ENCODE data around the gene ACAD8.

The ACAD8 gene

DNA sequence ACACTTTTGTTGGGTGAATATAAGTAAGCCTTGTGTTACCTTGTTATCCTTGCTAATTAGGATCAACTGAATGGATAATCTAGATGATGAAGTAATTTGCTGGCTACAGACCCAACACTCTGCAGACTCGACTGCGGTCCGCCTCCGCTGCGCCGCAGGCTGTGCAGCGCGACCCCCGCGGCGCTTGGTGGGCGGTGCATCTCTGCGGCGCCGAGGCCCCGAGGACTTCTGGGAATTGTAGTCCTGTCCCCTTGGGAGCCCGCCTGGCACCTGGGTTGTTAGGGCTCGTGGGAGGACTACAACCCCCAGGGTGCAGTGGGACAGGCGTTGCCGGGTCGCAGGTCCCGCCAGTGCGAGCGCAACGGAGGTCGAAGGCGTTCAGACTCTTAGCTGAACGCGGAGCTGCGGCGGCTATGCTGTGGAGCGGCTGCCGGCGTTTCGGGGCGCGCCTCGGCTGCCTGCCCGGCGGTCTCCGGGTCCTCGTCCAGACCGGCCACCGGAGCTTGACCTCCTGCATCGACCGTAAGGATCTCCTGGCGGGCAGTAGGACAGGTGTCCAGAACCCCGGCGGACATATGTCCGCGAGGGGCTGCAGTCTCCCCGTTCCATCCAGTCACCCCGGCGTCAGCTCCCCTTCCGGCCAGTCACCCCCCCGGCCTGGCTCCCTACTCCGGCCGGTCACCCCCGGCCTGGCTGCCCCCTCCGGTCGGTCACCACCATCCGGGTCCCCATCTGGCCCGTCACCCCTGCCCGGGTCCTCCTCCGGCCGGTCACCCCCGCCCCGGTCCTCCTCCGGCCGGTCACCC, at the start of gene ACAD8, which contains the start of gene THYN1:
TSS of gene ACAD8 (plus strand) at position 381 of the 806 bp plus-strand sequence. CDS start at position 414, 33 bp downstream.
TSS of gene THYN1 (minus strand) at position 165 of the 806 bp plus-strand sequence. CDS start 470 bp downstream, outside the sequence.
- DNase-seq: peak; percentile 94

DNA sequence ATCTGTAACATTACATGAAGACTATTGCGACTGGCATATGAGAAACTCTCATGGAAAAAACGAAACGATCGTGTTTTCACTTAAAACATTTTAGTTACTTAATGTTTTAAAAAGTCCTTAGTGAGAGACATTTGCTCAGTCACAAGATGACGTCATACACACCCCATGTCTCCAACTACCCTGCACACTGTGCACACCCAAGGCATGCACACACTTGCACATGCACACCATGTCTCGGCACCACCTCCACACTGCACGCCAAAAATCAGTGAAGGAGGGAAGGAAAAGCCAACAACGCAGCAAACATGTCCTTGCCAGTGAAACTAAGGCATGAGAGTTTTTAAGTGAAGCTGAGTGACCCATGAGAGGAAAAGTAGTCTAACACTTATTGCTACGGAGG, 47.6 kb upstream of the ACAD8 start:
- no peak for DNase-seq

DNA sequence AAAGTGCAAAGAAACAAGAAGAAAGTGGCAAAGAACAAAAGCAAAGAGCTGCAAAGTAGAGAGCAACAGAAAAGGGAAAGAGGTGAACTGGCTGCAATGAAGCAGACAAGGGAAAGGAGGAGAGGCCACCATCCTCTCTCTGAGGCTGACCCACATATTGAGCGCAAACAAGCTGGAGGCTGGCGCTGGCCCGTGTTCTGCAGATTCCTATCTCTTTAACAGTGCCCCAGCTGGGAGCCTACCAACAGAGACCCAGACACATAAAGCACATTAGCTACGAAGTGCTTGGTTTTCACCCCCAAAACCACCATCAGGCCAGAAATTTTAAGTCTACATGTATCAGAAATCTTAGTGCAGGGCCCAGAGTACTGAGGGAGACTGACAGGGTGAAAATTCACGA, 47.2 kb upstream of the ACAD8 start:
- no peak for DNase-seq

GRCh38 chr11:134207538-134208239, 45.7 kb upstream of the ACAD8 start:
- peak; percentile 70 for DNase-seq

- DNase-seq: no peak
These were observed 37.5 kb upstream of the ACAD8 start for GRCh38 chr11:134215836-134216235.

- no peak for DNase-seq
These were observed 36.6 kb upstream of the ACAD8 start for GRCh38 chr11:134216816-134217215.

DNA sequence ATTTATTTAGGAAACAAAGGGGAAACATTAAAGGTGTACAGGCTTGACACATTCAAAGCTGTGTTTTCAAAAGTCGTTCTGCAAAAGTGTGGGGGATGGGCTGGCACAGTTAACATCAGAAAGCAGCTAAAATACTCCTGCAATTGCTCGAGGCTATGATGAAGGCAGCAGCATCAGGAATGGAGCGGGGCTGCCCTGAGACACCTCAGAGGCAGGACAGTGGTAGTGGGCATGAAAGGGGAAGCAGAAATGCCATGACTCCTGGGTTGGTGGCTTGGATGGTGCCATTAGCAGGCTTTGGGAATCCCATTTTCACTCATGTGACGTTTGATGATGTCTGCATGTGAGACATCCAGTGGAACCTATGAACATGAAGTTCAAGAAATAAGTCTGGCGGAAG, 30.2 kb upstream of the ACAD8 start:
- DNase-seq: no peak

- DNase-seq: peak; percentile 94
These were observed 29.3 kb upstream of the ACAD8 start, which contains the start of the genes NCAPD3 and VPS26B for GRCh38 chr11:134223836-134224709. Gene NCAPD3, minus strand, starts transcription at chr11:134223967. Its CDS starts 41 bp downstream, at chr11:134223926. Gene VPS26B, plus strand, starts transcription at chr11:134224671. Its CDS starts 452 bp downstream, at chr11:134225123.

GRCh38 chr11:134224710-134225664, 28.4 kb upstream of the ACAD8 start:
- DNase-seq: peak; percentile 60

- DNase-seq: no peak
These were observed 26.5 kb upstream of the ACAD8 start for GRCh38 chr11:134226806-134227325.

DNA sequence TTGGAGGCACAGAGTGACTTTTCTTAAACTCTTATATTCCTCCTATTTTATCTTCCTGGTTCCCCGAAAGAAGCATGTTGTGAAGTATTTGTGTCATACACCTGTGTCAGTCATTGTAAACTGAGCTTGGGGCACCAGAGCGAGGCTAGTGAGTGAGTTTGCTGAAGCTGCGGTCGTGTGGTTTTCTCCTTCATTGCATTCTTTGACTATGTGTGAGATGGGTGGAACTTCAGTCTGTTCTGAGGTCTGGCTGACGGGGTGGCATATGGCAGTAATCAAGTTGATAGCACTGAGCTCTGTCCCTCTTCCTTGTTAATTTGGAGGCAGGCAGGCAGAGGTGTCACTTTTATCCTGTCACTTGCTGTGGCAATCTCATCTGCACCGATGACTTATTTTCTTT, 24.7 kb upstream of the ACAD8 start:
- DNase-seq: no peak

- no peak for DNase-seq
These were observed 24.1 kb upstream of the ACAD8 start for GRCh38 chr11:134229126-134229790.

DNA sequence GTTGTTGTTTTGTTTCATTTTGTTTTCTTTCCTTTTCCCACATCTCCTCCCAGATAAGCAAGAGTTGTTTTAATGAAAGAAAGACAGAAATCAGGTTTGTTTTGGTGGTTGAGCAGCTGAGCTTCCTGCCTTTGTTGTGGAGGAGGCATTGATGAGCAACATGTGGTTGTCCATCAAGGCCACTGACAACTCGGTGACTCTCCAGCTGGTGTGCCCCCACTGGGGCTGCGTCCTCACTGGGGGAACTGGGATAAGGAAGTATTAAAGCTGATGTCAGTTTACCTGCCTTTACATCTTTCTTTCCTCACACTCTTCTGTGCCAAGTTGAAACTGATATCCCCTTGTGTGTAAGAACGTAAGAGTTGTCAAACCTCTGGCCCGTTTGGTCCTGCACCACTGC, 23.0 kb upstream of the ACAD8 start:
- no peak for DNase-seq

GRCh38 chr11:134231958-134232659, 21.3 kb upstream of the ACAD8 start:
- no peak for DNase-seq

DNA sequence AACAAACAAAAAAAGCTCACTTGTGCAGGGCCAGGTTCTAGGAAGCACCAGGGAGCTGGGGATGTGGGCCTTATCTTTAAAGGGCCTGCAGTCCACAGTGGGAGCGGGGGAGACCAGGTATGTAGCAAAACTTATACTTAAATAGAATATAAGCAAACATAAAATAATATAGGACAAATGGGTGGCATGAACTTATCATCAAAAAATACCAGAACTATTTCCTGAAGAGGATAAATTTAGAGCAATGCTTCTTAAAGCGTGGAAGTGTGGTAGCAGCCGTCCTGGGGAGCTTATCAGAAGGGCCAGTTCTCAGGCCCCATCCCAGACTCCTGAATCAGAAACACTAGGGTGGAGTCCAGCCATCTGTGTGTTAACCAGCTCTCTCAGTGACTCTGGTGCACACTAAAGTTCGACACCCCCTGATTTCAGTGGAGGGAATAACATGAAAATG, 19.6 kb upstream of the ACAD8 start:
- DNase-seq: no peak

DNA sequence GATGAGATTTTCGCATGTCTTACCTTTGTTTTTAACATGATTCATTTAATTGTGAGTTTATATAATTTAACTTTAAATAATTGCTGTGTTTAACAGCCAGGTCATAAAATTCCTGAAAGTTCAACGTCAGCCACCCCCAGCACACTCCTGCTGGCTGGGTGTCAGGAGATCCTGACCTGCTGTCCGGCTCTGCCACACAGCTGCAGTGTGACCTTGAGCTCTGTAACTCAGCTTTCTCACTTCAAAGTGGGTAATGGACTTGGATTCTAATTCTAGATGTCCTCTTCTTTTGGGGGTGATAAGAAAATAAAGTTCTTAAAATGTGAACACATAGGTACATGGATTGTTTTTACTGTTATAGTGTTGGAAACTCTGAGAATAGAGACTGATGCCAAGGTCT, 18.0 kb upstream of the ACAD8 start:
- DNase-seq: no peak

DNA sequence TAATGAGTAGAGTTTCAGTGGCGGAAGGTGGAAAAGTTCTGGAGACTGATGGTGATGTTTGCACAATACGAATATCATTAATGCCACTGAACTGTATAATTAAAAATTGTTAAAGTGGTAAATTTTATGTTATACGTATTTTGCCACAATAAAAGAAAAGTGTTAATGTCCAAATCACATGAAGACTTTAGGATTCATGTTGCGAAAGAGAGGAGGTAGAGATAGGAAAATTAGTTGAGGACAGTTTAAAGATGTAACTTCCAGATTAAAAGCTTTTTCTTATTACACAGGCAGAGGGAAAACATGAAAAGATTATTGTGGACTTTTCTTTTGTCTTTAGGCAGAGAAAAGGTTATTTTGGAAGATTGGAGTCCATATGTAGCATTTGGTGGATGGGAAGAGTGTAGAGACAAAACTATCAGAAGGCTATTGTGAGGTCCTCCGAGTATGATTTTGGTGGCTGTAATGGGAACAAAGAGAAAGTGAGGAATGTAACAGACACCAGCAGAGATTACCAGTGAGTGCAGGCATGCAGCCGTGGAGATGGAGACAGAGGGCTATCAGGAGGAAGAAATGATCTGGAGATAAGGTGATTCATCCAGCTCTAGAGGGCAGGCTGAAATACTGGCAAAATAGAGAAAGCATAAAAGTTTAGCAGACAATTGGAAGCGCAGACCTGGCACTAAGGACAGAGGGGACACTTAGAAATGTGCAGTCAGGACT, 16.4 kb upstream of the ACAD8 start:
- DNase-seq: no peak

DNA sequence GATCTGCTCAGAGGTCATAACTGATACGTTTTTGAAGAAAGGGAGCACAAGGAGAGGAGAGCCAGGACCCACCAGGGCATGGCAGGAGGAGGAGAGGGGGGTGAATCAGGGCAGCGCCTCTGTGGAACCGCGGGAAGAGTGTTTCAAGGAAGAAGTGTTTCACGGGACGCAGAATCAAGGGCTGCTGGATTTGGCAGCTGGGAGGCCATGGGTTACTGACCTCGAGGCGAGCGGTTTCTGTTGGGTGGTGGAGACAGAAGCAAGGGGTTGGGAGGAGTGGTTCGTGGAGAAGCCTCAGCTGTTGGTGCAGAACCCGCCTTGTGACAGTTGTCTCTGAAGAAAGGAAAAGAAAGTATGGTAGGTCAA, 15.8 kb upstream of the ACAD8 start:
- no peak for DNase-seq

GRCh38 chr11:134238956-134239355, 14.4 kb upstream of the ACAD8 start:
- no peak for DNase-seq

Measured in activated T-cell treated with anti-CD3 and anti-CD28 coated beads, Interleukin-2, amount 50 U/mL, for 1 hour (primary cell).